CD4-positive, alpha-beta T cell treated with Interleukin-15 for 4 hours (primary cell): ENCODE data around the gene RAB31.
"Not testable (repeated sequence)": the region's sequence is repeated elsewhere in the genome, so short reads cannot be mapped to it uniquely, and the experiment has no call there.

Experiments
- DNase-seq: peaks from one replicate; pipeline ENCODE4 v3.0.0-alpha.2; 2020; ENCODE audit warnings: low spot score

RAB31 gene

GRCh38 chr18:9708057-9708433 is at the start of gene RAB31:
Gene RAB31, plus strand, starts transcription at chr18:9708301. Its CDS starts 105 bp downstream, at chr18:9708406.
- DNase-seq, result no peak

- no peak for DNase-seq
These were observed 48.4 kb upstream of the RAB31 start for GRCh38 chr18:9659499-9660375.

GRCh38 chr18:9661564-9661963 is 46.5 kb upstream of the RAB31 start:
- no peak for DNase-seq

- DNase-seq, result no peak
These were observed 44.7 kb upstream of the RAB31 start for GRCh38 chr18:9663377-9663776.

GRCh38 chr18:9665314-9665713 is 42.8 kb upstream of the RAB31 start:
- DNase-seq, result no peak

GRCh38 chr18:9666548-9666947 is 41.6 kb upstream of the RAB31 start:
- no peak for DNase-seq

- DNase-seq, result no peak
These were observed 39.1 kb upstream of the RAB31 start for GRCh38 chr18:9669016-9669415.

GRCh38 chr18:9671214-9671613 is 36.9 kb upstream of the RAB31 start:
- DNase-seq, result no peak

GRCh38 chr18:9673296-9674251 is 34.5 kb upstream of the RAB31 start:
- peak; percentile 30 for DNase-seq

- DNase-seq, result not testable (repeated sequence)
These were observed 29.9 kb upstream of the RAB31 start for GRCh38 chr18:9678216-9678615.

GRCh38 chr18:9679125-9679524 is 29.0 kb upstream of the RAB31 start:
- no peak for DNase-seq

- no peak for DNase-seq
These were observed 26.9 kb upstream of the RAB31 start for GRCh38 chr18:9681217-9681616.

GRCh38 chr18:9682572-9682971 is 25.5 kb upstream of the RAB31 start:
- DNase-seq, result no peak

GRCh38 chr18:9683418-9684396 is 24.4 kb upstream of the RAB31 start:
- DNase-seq, result no peak

- DNase-seq, result no peak
These were observed 23.1 kb upstream of the RAB31 start for GRCh38 chr18:9684881-9685614.

GRCh38 chr18:9685615-9685890 is 22.5 kb upstream of the RAB31 start:
- no peak for DNase-seq

GRCh38 chr18:9688036-9688741 is 19.9 kb upstream of the RAB31 start:
- DNase-seq, result no peak

- DNase-seq, result no peak
These were observed 18.8 kb upstream of the RAB31 start for GRCh38 chr18:9689253-9689652.

GRCh38 chr18:9690418-9691188 is 17.5 kb upstream of the RAB31 start:
- DNase-seq, result no peak

GRCh38 chr18:9691235-9691634 is 16.9 kb upstream of the RAB31 start:
- DNase-seq, result no peak
